Stomach (tissue), 4 donors: ENCODE measurements around the gene ARHGAP22.

Experiments
- EP300 ChIP-seq: sonication (generic); formaldehyde crosslinking; IDR thresholded peaks from one replicate; pipeline ENCODE4 v1.6.1; 2017; ENCODE audit warnings: antibody characterized with exemption
- POLR2A ChIP-seq, 4 donors: fragments of 450-650 bp; IDR thresholded peaks; one replicate each; pipeline ENCODE4 v1.6.1; 2016; ENCODE audit warnings: antibody characterized with exemption in 4 of 4, control low read depth in 2 of 4, mild to moderate bottlenecking in 1 of 4, moderate library complexity in 1 of 4
- POLR2AphosphoS5 ChIP-seq, 3 donors: sonication (generic); formaldehyde crosslinking; IDR thresholded peaks; one replicate each; pipeline ENCODE4 v1.6.1; 2016; ENCODE audit warnings: antibody characterized with exemption in 3 of 3
- TF ChIP-seq, protein P1 (sequence below), 7 experiments: fragments of 450-650 bp in 4 of 7; fragments of 200-600 bp in 3 of 7; sonication (generic) in 3 of 7; IDR thresholded peaks; one replicate each; pipeline ENCODE4 v1.5.1; 2016 to 2019; ENCODE audit warnings: antibody characterized with exemption in 7 of 7, control low read depth in 2 of 7, mild to moderate bottlenecking in 1 of 7

DNA sequence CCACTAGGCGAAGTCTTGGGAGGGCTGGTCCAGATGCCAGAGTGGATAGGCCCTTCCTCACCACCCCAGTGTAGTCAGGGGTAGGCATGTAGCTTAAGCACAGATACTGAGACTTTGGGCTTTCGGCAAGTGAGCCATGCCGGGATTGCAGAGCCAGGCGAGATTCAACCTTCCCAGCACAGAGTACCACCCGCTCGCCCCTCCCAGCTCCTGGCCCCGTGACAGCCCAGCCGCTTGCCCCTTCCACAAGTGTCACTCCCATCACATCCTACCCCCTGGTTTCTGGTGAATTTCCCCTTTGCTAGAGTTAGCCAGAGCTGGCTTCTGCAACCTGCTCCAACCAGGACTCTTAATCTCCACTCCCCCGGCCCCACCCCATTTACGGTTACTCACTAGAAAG is 56.9 kb downstream of the ARHGAP22 start:
- no peak for TF ChIP-seq EP300
- TF ChIP-seq, protein P1, sequence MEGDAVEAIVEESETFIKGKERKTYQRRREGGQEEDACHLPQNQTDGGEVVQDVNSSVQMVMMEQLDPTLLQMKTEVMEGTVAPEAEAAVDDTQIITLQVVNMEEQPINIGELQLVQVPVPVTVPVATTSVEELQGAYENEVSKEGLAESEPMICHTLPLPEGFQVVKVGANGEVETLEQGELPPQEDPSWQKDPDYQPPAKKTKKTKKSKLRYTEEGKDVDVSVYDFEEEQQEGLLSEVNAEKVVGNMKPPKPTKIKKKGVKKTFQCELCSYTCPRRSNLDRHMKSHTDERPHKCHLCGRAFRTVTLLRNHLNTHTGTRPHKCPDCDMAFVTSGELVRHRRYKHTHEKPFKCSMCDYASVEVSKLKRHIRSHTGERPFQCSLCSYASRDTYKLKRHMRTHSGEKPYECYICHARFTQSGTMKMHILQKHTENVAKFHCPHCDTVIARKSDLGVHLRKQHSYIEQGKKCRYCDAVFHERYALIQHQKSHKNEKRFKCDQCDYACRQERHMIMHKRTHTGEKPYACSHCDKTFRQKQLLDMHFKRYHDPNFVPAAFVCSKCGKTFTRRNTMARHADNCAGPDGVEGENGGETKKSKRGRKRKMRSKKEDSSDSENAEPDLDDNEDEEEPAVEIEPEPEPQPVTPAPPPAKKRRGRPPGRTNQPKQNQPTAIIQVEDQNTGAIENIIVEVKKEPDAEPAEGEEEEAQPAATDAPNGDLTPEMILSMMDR (IDR thresholded peaks at IDR 0.05), result no peak
- TF ChIP-seq POLR2A (IDR thresholded peaks at IDR 0.05), result no peak
- no peak for TF ChIP-seq POLR2AphosphoS5 (IDR thresholded peaks at IDR 0.05)
